Activated naive CD4-positive, alpha-beta T cell (primary cell): ENCODE data around the gene CHAD.

Experiments used
- DNase-seq, 4 experiments: peaks; one replicate each; lab custom pipeline; 2025; lab: John Stamatoyannopoulos, UW

The CHAD gene

GRCh38 chr17:50458701-50459676 is 9.7 kb downstream of the CHAD start:
- no peak for DNase-seq

GRCh38 chr17:50458270-50458669 is 10.4 kb downstream of the CHAD start:
- DNase-seq = no peak

GRCh38 chr17:50457621-50458020 is 11.1 kb downstream of the CHAD start:
- no peak for DNase-seq

GRCh38 chr17:50453901-50454300 is 14.8 kb downstream of the CHAD start:
- DNase-seq = no peak

- no peak for DNase-seq
Observed at GRCh38 chr17:50452630-50453300, 15.9 kb downstream of the CHAD start.

GRCh38 chr17:50451943-50452629 is 16.6 kb downstream of the CHAD start:
- no peak for DNase-seq

- DNase-seq = no peak
Observed at GRCh38 chr17:50448643-50449042, 20.0 kb downstream of the CHAD start.

- no peak for DNase-seq
Observed at GRCh38 chr17:50447870-50448595, 20.6 kb downstream of the CHAD start.

- no peak for DNase-seq
Observed at GRCh38 chr17:50445730-50446325, 22.9 kb downstream of the CHAD start.

- DNase-seq = no peak
Observed at GRCh38 chr17:50444841-50445715, 23.6 kb downstream of the CHAD start.

- no peak for DNase-seq
Observed at GRCh38 chr17:50443505-50443974, 25.1 kb downstream of the CHAD start.

GRCh38 chr17:50440838-50441829 is 27.5 kb downstream of the CHAD start:
- DNase-seq = no peak

GRCh38 chr17:50440172-50440837 is 28.4 kb downstream of the CHAD start:
- no peak for DNase-seq

- no peak for DNase-seq
Observed at GRCh38 chr17:50439008-50439407, 29.7 kb downstream of the CHAD start.

GRCh38 chr17:50437409-50437808 is 31.3 kb downstream of the CHAD start:
- DNase-seq = no peak

GRCh38 chr17:50432125-50432762 is 36.4 kb downstream of the CHAD start:
- DNase-seq = no peak

- no peak for DNase-seq
Observed at GRCh38 chr17:50430821-50431618, 37.7 kb downstream of the CHAD start.
